ENCODE measurements around the gene PIM2.

Gene PIM2

DNA sequence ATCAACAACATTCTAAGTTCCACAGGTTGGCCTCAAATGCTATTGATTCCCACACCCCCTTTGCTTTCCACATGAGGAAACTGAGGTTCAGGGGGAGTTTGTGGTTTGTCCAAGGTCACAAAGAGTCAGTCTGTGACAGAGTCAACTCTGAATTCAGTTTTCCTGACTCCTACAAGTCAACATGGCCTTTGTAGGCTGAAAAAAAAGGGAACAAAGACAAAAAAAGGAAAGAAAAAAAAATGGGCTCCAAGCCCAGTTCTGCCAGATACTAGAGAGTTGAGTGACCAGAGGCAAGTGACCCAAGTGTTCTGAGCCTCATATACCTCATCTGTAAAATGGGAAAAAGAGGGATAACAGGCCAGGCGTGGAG lies 16.5 kb upstream of the PIM2 start:
- in situ Hi-C loops (cut with HindIII; ENCODE audit: low sequenced_read_pairs), result no loop called here
- no peak overlapping the region for H3K4me3 ChIP-seq (ENCODE audit: low read depth, low read length)
- DNase-seq (ENCODE audit: low read depth), result no peak
- no peak for TF ChIP-seq CTCF (IDR thresholded peaks at IDR 0.05; ENCODE audit: low read depth, low read length, missing control alignments)

- in situ Hi-C loops (cut with HindIII; ENCODE audit: low sequenced_read_pairs), result no loop called here
- H3K4me3 ChIP-seq (ENCODE audit: low read depth, low read length), result no peak overlapping the region
- TF ChIP-seq CTCF (IDR thresholded peaks at IDR 0.05; ENCODE audit: low read depth, low read length, missing control alignments), result no peak
- DNase-seq (ENCODE audit: low read depth), result no peak
Measured at GRCh38 chrX:48934581-48935300, 15.9 kb upstream of the PIM2 start.

- TF ChIP-seq CTCF (IDR thresholded peaks at IDR 0.05; ENCODE audit: low read depth, low read length, missing control alignments), result no peak
- no peak overlapping the region for H3K4me3 ChIP-seq (ENCODE audit: low read depth, low read length)
- in situ Hi-C loops (cut with HindIII; ENCODE audit: low sequenced_read_pairs), result no loop called here
- DNase-seq (ENCODE audit: low read depth), result no peak
Measured at GRCh38 chrX:48933757-48934156, 14.9 kb upstream of the PIM2 start.

DNA sequence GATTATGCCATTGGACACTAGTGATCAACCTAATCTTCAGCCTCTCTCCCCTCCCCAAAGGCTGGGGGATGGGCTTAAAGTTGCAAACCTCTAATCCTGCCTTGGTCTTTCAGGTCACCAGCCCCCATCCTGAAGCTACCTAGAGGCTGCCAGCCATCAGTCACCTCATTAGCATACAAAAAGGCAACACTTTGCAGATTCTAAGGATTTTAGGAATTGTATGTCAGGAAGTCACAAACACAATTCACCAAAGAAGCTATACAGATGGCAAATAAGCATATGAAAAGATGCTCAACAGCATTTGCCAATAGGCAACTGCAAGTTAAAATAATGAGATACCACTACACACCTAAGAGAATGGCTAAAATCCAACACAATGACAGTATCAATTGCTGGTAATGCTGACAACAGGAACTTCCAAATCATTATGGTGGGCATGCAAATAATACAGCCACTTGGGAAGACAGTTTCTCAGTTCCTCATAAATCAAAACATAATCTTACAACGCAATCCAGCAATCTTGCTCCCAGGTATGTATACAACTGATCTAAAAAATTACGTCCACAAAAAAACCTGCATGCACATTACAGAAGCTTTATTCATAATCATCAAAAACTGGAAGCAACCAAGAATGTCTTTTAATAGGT lies 9.0 kb upstream of the PIM2 start:
- TF ChIP-seq CTCF (IDR thresholded peaks at IDR 0.05; ENCODE audit: low read depth, low read length, missing control alignments), result no peak
- in situ Hi-C loops (cut with HindIII; ENCODE audit: low sequenced_read_pairs), result no loop called here
- DNase-seq (ENCODE audit: low read depth), result no peak
- no peak overlapping the region for H3K4me3 ChIP-seq (ENCODE audit: low read depth, low read length)

DNA sequence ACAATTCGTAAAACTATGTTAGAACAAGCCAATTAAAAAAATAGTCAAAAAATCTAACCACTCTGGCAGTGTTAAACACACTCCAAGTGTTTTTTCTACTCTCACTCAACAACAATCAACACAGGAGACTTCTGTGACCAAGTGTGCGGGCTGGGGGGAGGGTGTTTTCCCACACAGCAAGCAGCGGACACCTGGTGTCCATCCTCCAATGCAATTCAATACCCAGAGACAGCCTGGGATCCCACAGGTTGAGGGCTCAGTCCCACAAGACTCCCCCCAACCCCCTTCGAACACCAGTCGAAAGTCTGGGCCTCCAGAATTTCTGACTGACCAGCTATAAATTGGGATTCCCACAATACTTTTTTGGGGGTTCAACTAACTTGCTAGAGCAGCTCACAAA lies 8.3 kb upstream of the PIM2 start:
- no peak for DNase-seq (ENCODE audit: low read depth)
- H3K4me3 ChIP-seq (ENCODE audit: low read depth, low read length), result no peak overlapping the region
- no peak for TF ChIP-seq CTCF (IDR thresholded peaks at IDR 0.05; ENCODE audit: low read depth, low read length, missing control alignments)
- in situ Hi-C loops (cut with HindIII; ENCODE audit: low sequenced_read_pairs), result no loop called here

- no peak for TF ChIP-seq CTCF (IDR thresholded peaks at IDR 0.05; ENCODE audit: low read depth, low read length, missing control alignments)
- in situ Hi-C loops (cut with HindIII; ENCODE audit: low sequenced_read_pairs), result no loop called here
- H3K4me3 ChIP-seq (ENCODE audit: low read depth, low read length), result no peak overlapping the region
- DNase-seq (ENCODE audit: low read depth), result no peak
Measured at GRCh38 chrX:48924270-48924669, 5.4 kb upstream of the PIM2 start.
